HG02884 (cell line): ENCODE data around the gene ZNF883.
"Not testable (repeated sequence)": the region's sequence is repeated elsewhere in the genome, so short reads cannot be mapped to it uniquely, and the experiment has no call there.

Experiments
- ATAC-seq: cut with Tn5 transposase; IDR thresholded peaks from one replicate; pipeline ENCODE4 v1.9.1; 2021; ENCODE audit warnings: mild to moderate bottlenecking, moderate library complexity; ENCODE audit not compliant: unreplicated experiment

ZNF883 gene

GRCh38 chr9:113011911-113012381 lies at the start of gene ZNF883:
ZNF883 (minus strand) TSS chr9:113012192.
- ATAC-seq, result no peak

GRCh38 chr9:113061072-113061850 lies 49.3 kb upstream of the ZNF883 start:
- ATAC-seq, result not testable (repeated sequence)

GRCh38 chr9:113059581-113060284 lies 47.7 kb upstream of the ZNF883 start:
- not testable (repeated sequence) for ATAC-seq

GRCh38 chr9:113057193-113057592 lies 45.2 kb upstream of the ZNF883 start:
- no peak for ATAC-seq

GRCh38 chr9:113056191-113057106 lies 44.5 kb upstream of the ZNF883 start, which contains the start of gene ZFP37:
ZFP37 (minus strand) TSS chr9:113056724; CDS start chr9:113056688, 36 bp downstream.
- no peak for ATAC-seq

GRCh38 chr9:113042884-113043657 lies 31.1 kb upstream of the ZNF883 start:
- ATAC-seq, result no peak

GRCh38 chr9:113026200-113026599 lies 14.2 kb upstream of the ZNF883 start:
- no peak for ATAC-seq

GRCh38 chr9:113018247-113018646 lies 6.3 kb upstream of the ZNF883 start:
- ATAC-seq, result no peak

GRCh38 chr9:113012492-113012891 lies 500 bp upstream of the ZNF883 start:
- ATAC-seq, result no peak

- ATAC-seq, result no peak
These were observed 6.2 kb downstream of the ZNF883 start for GRCh38 chr9:113005777-113006176.

GRCh38 chr9:112997236-112997941 lies 14.6 kb downstream of the ZNF883 start:
- no peak for ATAC-seq

GRCh38 chr9:112971415-112971814 lies 40.6 kb downstream of the ZNF883 start:
- no peak for ATAC-seq

GRCh38 chr9:112970939-112971338 lies 41.1 kb downstream of the ZNF883 start:
- ATAC-seq, result no peak

- ATAC-seq, result no peak
These were observed 42.3 kb downstream of the ZNF883 start for GRCh38 chr9:112969730-112970129.

- no peak for ATAC-seq
These were observed 56.4 kb downstream of the ZNF883 start for GRCh38 chr9:112955550-112955949.

- no peak for ATAC-seq
These were observed 66.3 kb downstream of the ZNF883 start for GRCh38 chr9:112945620-112946208.

- no peak for ATAC-seq
These were observed 72.6 kb downstream of the ZNF883 start for GRCh38 chr9:112939418-112939817.

- ATAC-seq, result no peak
These were observed 78.3 kb downstream of the ZNF883 start for GRCh38 chr9:112933696-112934095.

- no peak for ATAC-seq
These were observed 86.8 kb downstream of the ZNF883 start for GRCh38 chr9:112925058-112925641.
